Parathyroid adenoma (tissue), 2 donors: Measurements from ENCODE around the gene CFAP92.

ENCODE experiments used
- H2AFZ ChIP-seq: fragments of 300-600 bp; sonication (generic); one replicate; pipeline ENCODE4 v1.7.0; 2017; ENCODE audit warnings: antibody characterized with exemption, mild to moderate bottlenecking
- H3K27ac ChIP-seq: fragments of 300-600 bp; sonication (generic); one replicate; pipeline ENCODE4 v1.7.0; 2017
- H3K27me3 ChIP-seq: fragments of 300-600 bp; sonication (generic); one replicate; pipeline ENCODE4 v1.7.0; 2017; ENCODE audit warnings: low read length; ENCODE audit not compliant: control insufficient read depth, insufficient read depth
- H3K36me3 ChIP-seq: fragments of 300-600 bp; sonication (generic); one replicate; pipeline ENCODE4 v1.7.0; 2017; ENCODE audit warnings: low read length; ENCODE audit not compliant: control insufficient read depth, insufficient read depth
- H3K4me1 ChIP-seq: fragments of 300-600 bp; sonication (generic); one replicate; pipeline ENCODE4 v1.7.0; 2017; ENCODE audit warnings: control low read depth
- H3K4me2 ChIP-seq: fragments of 300-600 bp; sonication (generic); one replicate; pipeline ENCODE4 v1.7.0; 2017; ENCODE audit warnings: low read length
- H3K4me3 ChIP-seq: fragments of 300-600 bp; sonication (generic); one replicate; pipeline ENCODE4 v1.7.0; 2017; ENCODE audit warnings: low read depth, low read length
- H3K79me2 ChIP-seq: fragments of 300-600 bp; sonication (generic); one replicate; pipeline ENCODE4 v1.7.0; 2017; ENCODE audit warnings: control low read depth
- H3K9ac ChIP-seq: fragments of 300-600 bp; sonication (generic); one replicate; pipeline ENCODE4 v1.7.0; 2017; ENCODE audit warnings: mild to moderate bottlenecking
- H3K9me3 ChIP-seq: fragments of 300-600 bp; sonication (generic); one replicate; pipeline ENCODE4 v1.7.0; 2017; ENCODE audit warnings: low read length; ENCODE audit not compliant: control insufficient read depth
- TF ChIP-seq, protein P1 (sequence below): fragments of 300-600 bp; sonication (generic); IDR thresholded peaks from one replicate; pipeline ENCODE4 v1.7.0; 2017; ENCODE audit warnings: antibody characterized with exemption, mild to moderate bottlenecking
- donor health status: primary hyperparathyroidism.

The CFAP92 gene

DNA sequence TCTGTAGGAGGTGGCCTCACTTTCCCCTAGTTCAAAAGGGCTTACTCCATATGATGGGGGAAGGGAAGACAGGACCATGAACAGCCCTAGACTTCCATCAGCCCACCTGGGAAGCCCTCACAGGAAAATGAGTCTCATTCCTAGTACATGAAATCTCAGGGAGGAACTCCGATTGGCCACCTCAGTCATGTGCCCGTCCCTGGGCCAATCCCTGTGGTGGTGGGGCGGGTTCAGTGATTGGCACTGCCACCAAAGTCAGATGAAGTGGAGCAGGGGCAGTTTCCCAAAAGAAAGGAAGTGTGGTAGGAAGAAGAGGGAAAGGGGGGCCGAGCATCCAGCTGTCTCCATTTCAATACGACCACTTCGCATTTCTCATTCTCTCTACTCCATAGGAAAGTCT lies 40.8 kb upstream of the CFAP92 start:
- H3K4me1 ChIP-seq, result no peaks in the 10 kb centered on the region
- H3K27me3 ChIP-seq, result no peaks in the 10 kb centered on the region
- no peak overlapping the region for H3K27ac ChIP-seq
- H3K79me2 ChIP-seq, result no peaks in the 10 kb centered on the region
- no peaks in the 10 kb centered on the region for H3K9me3 ChIP-seq
- no peak overlapping the region for H3K9ac ChIP-seq
- H3K4me3 ChIP-seq, result no peak overlapping the region
- TF ChIP-seq, protein P1, sequence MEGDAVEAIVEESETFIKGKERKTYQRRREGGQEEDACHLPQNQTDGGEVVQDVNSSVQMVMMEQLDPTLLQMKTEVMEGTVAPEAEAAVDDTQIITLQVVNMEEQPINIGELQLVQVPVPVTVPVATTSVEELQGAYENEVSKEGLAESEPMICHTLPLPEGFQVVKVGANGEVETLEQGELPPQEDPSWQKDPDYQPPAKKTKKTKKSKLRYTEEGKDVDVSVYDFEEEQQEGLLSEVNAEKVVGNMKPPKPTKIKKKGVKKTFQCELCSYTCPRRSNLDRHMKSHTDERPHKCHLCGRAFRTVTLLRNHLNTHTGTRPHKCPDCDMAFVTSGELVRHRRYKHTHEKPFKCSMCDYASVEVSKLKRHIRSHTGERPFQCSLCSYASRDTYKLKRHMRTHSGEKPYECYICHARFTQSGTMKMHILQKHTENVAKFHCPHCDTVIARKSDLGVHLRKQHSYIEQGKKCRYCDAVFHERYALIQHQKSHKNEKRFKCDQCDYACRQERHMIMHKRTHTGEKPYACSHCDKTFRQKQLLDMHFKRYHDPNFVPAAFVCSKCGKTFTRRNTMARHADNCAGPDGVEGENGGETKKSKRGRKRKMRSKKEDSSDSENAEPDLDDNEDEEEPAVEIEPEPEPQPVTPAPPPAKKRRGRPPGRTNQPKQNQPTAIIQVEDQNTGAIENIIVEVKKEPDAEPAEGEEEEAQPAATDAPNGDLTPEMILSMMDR, result no peak
- H3K36me3 ChIP-seq, result no peaks in the 10 kb centered on the region
- H2AFZ ChIP-seq, result no peak overlapping the region
- H3K4me2 ChIP-seq, result no peak overlapping the region

DNA sequence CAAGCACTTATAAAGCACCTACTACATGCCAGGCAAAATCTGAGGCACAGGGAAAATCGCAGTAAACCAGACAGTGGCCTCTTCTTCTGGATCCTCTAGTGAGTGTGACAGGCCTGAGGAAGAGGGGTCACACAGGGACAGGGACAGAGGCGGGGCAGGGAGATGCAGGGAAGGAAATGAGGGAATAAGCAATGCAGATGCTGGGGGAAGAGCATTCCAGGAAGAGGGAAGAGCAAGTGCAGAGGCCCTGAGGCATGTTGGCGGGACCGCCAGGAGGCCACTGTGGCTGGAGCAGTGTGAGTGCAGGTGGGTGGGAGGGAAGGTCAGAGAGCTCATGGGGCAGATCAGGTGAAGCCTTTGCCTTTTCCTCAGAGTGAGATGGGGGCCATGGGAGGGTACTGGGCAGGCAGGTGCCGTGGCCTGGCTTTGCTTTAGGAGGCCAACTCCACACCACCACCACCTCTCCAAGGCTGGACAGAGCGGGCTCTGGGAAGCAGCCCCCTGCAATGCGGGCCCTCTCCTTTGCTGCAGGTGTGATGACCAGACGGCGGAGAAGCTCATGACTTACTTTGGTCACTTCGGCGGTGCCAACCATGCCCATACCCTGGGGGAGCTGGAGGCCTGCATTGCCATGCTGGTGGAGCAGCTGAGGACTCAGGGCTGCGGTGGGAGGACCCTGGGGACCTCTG lies 39.9 kb upstream of the CFAP92 start:
- Histone ChIP-seq H3K36me3 (no peaks in the 10 kb centered on the region), H2AFZ (no peak overlapping the region), H3K27ac (no peak overlapping the region), H3K79me2 (no peaks in the 10 kb centered on the region), H3K4me1 (no peaks in the 10 kb centered on the region), H3K4me2 (no peak overlapping the region), H3K27me3 (no peaks in the 10 kb centered on the region), H3K9me3 (no peaks in the 10 kb centered on the region), H3K4me3 (no peak overlapping the region), H3K9ac (no peak overlapping the region)
- TF ChIP-seq, protein P1, result no peak

DNA sequence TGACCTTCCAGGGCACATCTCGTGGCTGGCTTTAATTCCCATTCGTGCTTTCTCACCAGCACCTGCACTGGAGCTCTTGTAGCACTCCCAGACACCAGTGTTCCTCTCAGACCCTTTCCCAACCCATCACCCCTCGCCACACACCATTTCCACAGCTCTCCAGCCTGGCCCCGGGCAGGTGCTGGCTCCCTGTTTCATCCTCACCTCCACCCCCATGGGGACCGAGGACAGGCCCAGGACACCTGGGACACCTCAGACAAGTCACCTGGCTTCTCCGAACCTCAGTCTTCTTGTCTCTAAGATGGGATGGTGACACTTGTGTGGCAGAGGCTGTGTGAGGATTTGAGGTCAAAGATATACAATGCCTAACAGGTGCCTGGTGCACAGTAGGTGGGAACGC lies 39.3 kb upstream of the CFAP92 start:
- Histone ChIP-seq H3K79me2 (no peaks in the 10 kb centered on the region), H3K4me3 (no peak overlapping the region), H3K9me3 (no peaks in the 10 kb centered on the region), H3K9ac (no peak overlapping the region), H3K27me3 (no peaks in the 10 kb centered on the region), H2AFZ (no peak overlapping the region), H3K36me3 (no peaks in the 10 kb centered on the region), H3K4me1 (no peaks in the 10 kb centered on the region), H3K4me2 (no peak overlapping the region), H3K27ac (no peak overlapping the region)
- TF ChIP-seq, protein P1, result no peak

DNA sequence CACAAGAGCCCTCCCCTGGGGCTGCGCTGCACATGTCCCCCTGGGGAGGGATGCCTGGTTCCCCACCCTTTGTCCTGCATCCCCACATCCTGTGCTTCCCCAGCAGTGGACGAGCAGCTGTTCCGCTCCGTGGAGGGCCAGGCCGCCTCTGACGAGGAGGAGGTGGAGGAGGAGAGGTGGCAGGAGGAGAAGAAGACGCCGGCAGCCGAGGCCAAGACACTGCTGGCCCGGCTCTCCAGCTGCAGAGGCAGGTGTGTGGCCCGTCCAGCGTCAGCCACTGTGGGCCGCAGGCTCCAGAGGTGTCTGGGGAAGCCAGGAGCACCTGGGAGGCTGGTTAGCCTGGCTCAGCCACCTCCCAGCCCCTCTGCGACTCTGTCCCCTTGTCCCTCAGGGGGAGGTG lies 38.8 kb upstream of the CFAP92 start:
- H3K9me3 ChIP-seq, result no peaks in the 10 kb centered on the region
- no peaks in the 10 kb centered on the region for H3K4me1 ChIP-seq
- no peak overlapping the region for H3K27ac ChIP-seq
- H3K4me2 ChIP-seq, result no peak overlapping the region
- TF ChIP-seq, protein P1, result no peak
- H3K27me3 ChIP-seq, result no peaks in the 10 kb centered on the region
- H3K79me2 ChIP-seq, result no peaks in the 10 kb centered on the region
- H3K36me3 ChIP-seq, result no peaks in the 10 kb centered on the region
- H3K4me3 ChIP-seq, result no peak overlapping the region
- H2AFZ ChIP-seq, result no peak overlapping the region
- H3K9ac ChIP-seq, result no peak overlapping the region
